GM10266 (cell line): ENCODE measurements around the gene C3orf49.

ENCODE experiments used
- DNase-seq: peaks from one replicate; pipeline ENCODE4 v3.0.0; 2012; ENCODE audit errors: extremely low spot score
- CTCF ChIP-seq: IDR thresholded peaks from 2 replicates; pipeline ENCODE4 v1.5.1; 2012; ENCODE audit warnings: mild to moderate bottlenecking, low read depth; ENCODE audit not compliant: control insufficient read depth, insufficient read depth; ENCODE audit errors: missing control alignments

The C3orf49 gene

GRCh38 chr3:63800097-63800496 lies 19.0 kb upstream of the C3orf49 start:
- no peak for TF ChIP-seq CTCF
- no peak for DNase-seq

- no peak for DNase-seq
- no peak for TF ChIP-seq CTCF
These were observed 15.2 kb upstream of the C3orf49 start for GRCh38 chr3:63803911-63804310.

- no peak for TF ChIP-seq CTCF
- no peak for DNase-seq
These were observed 11.0 kb upstream of the C3orf49 start for GRCh38 chr3:63807961-63808565.

GRCh38 chr3:63808633-63809032 lies 10.5 kb upstream of the C3orf49 start:
- no peak for DNase-seq
- no peak for TF ChIP-seq CTCF

GRCh38 chr3:63809607-63810006 lies 9.5 kb upstream of the C3orf49 start:
- DNase-seq: no peak
- no peak for TF ChIP-seq CTCF

GRCh38 chr3:63814237-63814636 lies 4.9 kb upstream of the C3orf49 start:
- no peak for TF ChIP-seq CTCF
- DNase-seq: no peak

- DNase-seq: no peak
- no peak for TF ChIP-seq CTCF
These were observed 1.9 kb upstream of the C3orf49 start for GRCh38 chr3:63817225-63817624.
